Body of pancreas (tissue), 4 donors: ENCODE data around the gene HPSE2. TPM values are rescaled to one million over a fixed set of nuclear protein-coding genes. Genes with fewer than 3 reads are reported as not detected.

Experiments
- ATAC-seq: fragments of 150-250 bp; one replicate; pipeline ENCODE4 v1.9.1; 2016
- DNase-seq, 4 donors: peaks; one replicate each; pipeline ENCODE4 v3.0.0-alpha.2; 2019
- H3K27ac ChIP-seq, 4 donors: fragments of 200-600 bp; sonication (generic); 1 replicate in 3 of 4; 2 replicates in 1 of 4; pipeline versions ENCODE4 v1.5.1 to v1.6.1; 2016 to 2019; ENCODE audit warnings: mild to moderate bottlenecking in 1 of 4, mixed read lengths in 1 of 4, moderate library complexity in 1 of 4
- H3K27me3 ChIP-seq, 2 donors: fragments of 200-600 bp; sonication (generic); one replicate each; pipeline ENCODE4 v1.6.0; 2016; ENCODE audit warnings: mild to moderate bottlenecking in 1 of 2
- H3K36me3 ChIP-seq, 2 donors: fragments of 200-600 bp; sonication (generic); replicated peaks in 1 of 2; 2 replicates each; pipeline ENCODE4 v1.5.1; 2016; ENCODE audit warnings: low read depth in 2 of 2; ENCODE audit not compliant: insufficient read depth in 1 of 2
- H3K4me1 ChIP-seq: fragments of 200-600 bp; sonication (generic); one replicate; pipeline ENCODE4 v1.6.0; 2016
- H3K4me3 ChIP-seq, 2 donors: fragments of 200-600 bp; sonication (generic); 1 replicate in 1 of 2; 2 replicates in 1 of 2; pipeline ENCODE4 v1.5.1; 2016 to 2019
- H3K9me3 ChIP-seq, 3 donors: fragments of 200-600 bp; sonication (generic); 1 replicate in 2 of 3; 2 replicates in 1 of 3; pipeline ENCODE4 v1.5.1; 2016
- CTCF ChIP-seq, 7 experiments: fragments of 450-650 bp in 4 of 7; fragments of 200-600 bp in 3 of 7; sonication (generic) in 3 of 7; IDR thresholded peaks; one replicate each; pipeline ENCODE4 v1.5.1; 2016 to 2019; ENCODE audit warnings: antibody characterized with exemption in 7 of 7
- POLR2A ChIP-seq, 3 donors: fragments of 450-650 bp; IDR thresholded peaks; one replicate each; pipeline ENCODE4 v1.6.1; 2016; ENCODE audit warnings: antibody characterized with exemption in 3 of 3, mild to moderate bottlenecking in 2 of 3
- WGBS, 2 donors: methylation state at CpG; one replicate each; pipeline ENCODE4 v1.1.5; 2017; 5-methylcytosine and 5-hydroxymethylcytosine counted together
- intact Hi-C: fragments of 100-400 bp; cut with DNase I; formaldehyde crosslinking; loops from one replicate; pipeline ENCODE4 v1.15.1; 2023
- total RNA-seq, 2 donors: library from RNA; depleted of rRNA; stranded (reverse); fragments of >200 nt; gene quantifications; one replicate each; pipeline ENCODE4 v1.1.0, GENCODE V29; 2016

The HPSE2 gene
- total RNA-seq, 2 donors from 2014 or later, result not detected

GRCh38 chr10:98589007-98589406 lies 646.6 kb downstream of the HPSE2 start:
- TF ChIP-seq POLR2A (IDR thresholded peaks at IDR 0.05) (no peak), CTCF (IDR thresholded peaks at IDR 0.05) (no peak)
- H3K27me3 ChIP-seq, result no peaks in the 10 kb centered on the region
- H3K4me1 ChIP-seq, result no peaks in the 10 kb centered on the region
- H3K27ac ChIP-seq, result no peak overlapping the region
- no peak for DNase-seq
- no peaks in the 10 kb centered on the region for H3K36me3 ChIP-seq
- no peak overlapping the region for H3K4me3 ChIP-seq
- ATAC-seq, result no peak
- H3K9me3 ChIP-seq, result no peaks in the 10 kb centered on the region
- WGBS, 2 donors, result 65 to 73% methylated on average over 3 of the region's 3 CpGs
- intact Hi-C loops, result no loop called here

- no peak for DNase-seq
- H3K27ac ChIP-seq, result no peak overlapping the region
Observed at GRCh38 chr10:98587156-98587837, 648.4 kb downstream of the HPSE2 start.

GRCh38 chr10:98586096-98586495 lies 649.6 kb downstream of the HPSE2 start:
- TF ChIP-seq CTCF (IDR thresholded peaks at IDR 0.05), result no peak
- no peak for TF ChIP-seq POLR2A (IDR thresholded peaks at IDR 0.05)
- no peak overlapping the region for H3K27ac ChIP-seq
- H3K4me3 ChIP-seq, result no peak overlapping the region
- H3K9me3 ChIP-seq, result no peaks in the 10 kb centered on the region
- ATAC-seq, result no peak
- H3K4me1 ChIP-seq, result no peaks in the 10 kb centered on the region
- 73 to 77% methylated on average over 2 of the region's 2 CpGs for WGBS, 2 donors
- no peak for DNase-seq
- intact Hi-C loops, result no loop called here
- H3K27me3 ChIP-seq, result no peaks in the 10 kb centered on the region
- no peaks in the 10 kb centered on the region for H3K36me3 ChIP-seq

More at GRCh38 chr10:98587156-98587837, 648.4 kb downstream of the HPSE2 start:
- intact Hi-C loops, result no loop called here
- Histone ChIP-seq H3K36me3 (no peaks in the 10 kb centered on the region), H3K9me3 (no peaks in the 10 kb centered on the region), H3K27me3 (no peaks in the 10 kb centered on the region), H3K4me3 (no peak overlapping the region), H3K4me1 (no peaks in the 10 kb centered on the region)
- no peak for TF ChIP-seq CTCF (IDR thresholded peaks at IDR 0.05)
- TF ChIP-seq POLR2A (IDR thresholded peaks at IDR 0.05), result no peak
- WGBS, 2 donors, result 50 to 55% methylated on average over 2 of the region's 2 CpGs
- ATAC-seq, result no peak

GRCh38 chr10:98582363-98582762 lies 653.3 kb downstream of the HPSE2 start:
- Histone ChIP-seq H3K27me3 (no peaks in the 10 kb centered on the region), H3K36me3 (no peaks in the 10 kb centered on the region), H3K9me3 (no peaks in the 10 kb centered on the region), H3K4me3 (no peak overlapping the region), H3K27ac (no peak overlapping the region), H3K4me1 (no peaks in the 10 kb centered on the region)
- 34 to 66% methylated on average over 2 of the region's 2 CpGs for WGBS, 2 donors
- no peak for TF ChIP-seq CTCF (IDR thresholded peaks at IDR 0.05)
- no peak for TF ChIP-seq POLR2A (IDR thresholded peaks at IDR 0.05)
- intact Hi-C loops, result no loop called here
- no peak for DNase-seq
- no peak for ATAC-seq

GRCh38 chr10:98577578-98577977 lies 658.1 kb downstream of the HPSE2 start:
- Histone ChIP-seq H3K27me3 (no peaks in the 10 kb centered on the region), H3K27ac (no peak overlapping the region), H3K4me3 (no peak overlapping the region), H3K36me3 (no peaks in the 10 kb centered on the region), H3K9me3 (no peaks in the 10 kb centered on the region), H3K4me1 (no peaks in the 10 kb centered on the region)
- DNase-seq (no peak), ATAC-seq (no peak)
- intact Hi-C loops, result no loop called here
- no peak for TF ChIP-seq CTCF (IDR thresholded peaks at IDR 0.05)
- TF ChIP-seq POLR2A (IDR thresholded peaks at IDR 0.05), result no peak
